Mesenchymal stem cell (in vitro differentiated cells and primary cell): ENCODE results near the gene PRKCA.

Experiments used
- DNase-seq: peaks from one replicate; pipeline ENCODE4 v3.0.0-alpha.2; 2013
- H2AFZ ChIP-seq: one replicate; pipeline ENCODE4 v1.6.1; 2013; ENCODE audit warnings: low read depth, mild to moderate bottlenecking, control low read depth, inconsistent platforms, low read length, moderate library complexity
- H2AK5ac ChIP-seq: 2 replicates; pipeline ENCODE4 v1.6.1; 2013; ENCODE audit warnings: low read length, moderate library complexity, mild to moderate bottlenecking, inconsistent platforms; ENCODE audit not compliant: severe bottlenecking
- H2BK120ac ChIP-seq: one replicate; pipeline ENCODE4 v1.6.1; 2013; ENCODE audit warnings: low read depth, mild to moderate bottlenecking, inconsistent platforms, low read length, moderate library complexity
- H2BK12ac ChIP-seq, 2 experiments: one replicate each; pipeline ENCODE4 v1.6.1; 2013; ENCODE audit warnings: inconsistent platforms in 2 of 2, low read length in 2 of 2, mild to moderate bottlenecking in 2 of 2, moderate library complexity in 2 of 2, control low read depth in 1 of 2
- H2BK15ac ChIP-seq: one replicate; pipeline ENCODE4 v1.6.1; 2013; ENCODE audit warnings: mild to moderate bottlenecking, low read depth, inconsistent platforms; ENCODE audit not compliant: poor library complexity, severe bottlenecking
- H2BK5ac ChIP-seq: 2 replicates; pipeline ENCODE4 v1.6.1; 2013; ENCODE audit warnings: low read depth, mild to moderate bottlenecking, low read length, control low read depth, inconsistent platforms; ENCODE audit not compliant: poor library complexity, severe bottlenecking
- H3K14ac ChIP-seq, 2 experiments: one replicate each; pipeline ENCODE4 v1.6.1; 2013; ENCODE audit warnings: inconsistent platforms in 2 of 2, low read length in 2 of 2, control low read depth in 1 of 2, mild to moderate bottlenecking in 1 of 2, moderate library complexity in 1 of 2
- H3K18ac ChIP-seq, 2 experiments: one replicate each; pipeline ENCODE4 v1.6.1; 2013; ENCODE audit warnings: inconsistent platforms in 2 of 2, low read length in 2 of 2, control low read depth in 1 of 2, low read depth in 1 of 2, mild to moderate bottlenecking in 1 of 2
- H3K23ac ChIP-seq, 2 experiments: one replicate each; pipeline ENCODE4 v1.6.1; 2013; ENCODE audit warnings: inconsistent platforms in 2 of 2, low read length in 2 of 2, mild to moderate bottlenecking in 2 of 2, moderate library complexity in 2 of 2, control low read depth in 1 of 2
- H3K27ac ChIP-seq: 2 replicates; pipeline ENCODE4 v1.5.1; 2013; ENCODE audit warnings: mild to moderate bottlenecking, moderate library complexity, low read length, control low read depth, inconsistent platforms; ENCODE audit not compliant: poor library complexity, severe bottlenecking
- H3K27me3 ChIP-seq, 2 experiments: 2 replicates each; pipeline versions ENCODE4 v1.6.1 to v1.7.0; 2013; ENCODE audit warnings: low read length in 2 of 2, mild to moderate bottlenecking in 2 of 2, moderate library complexity in 2 of 2, control low read depth in 1 of 2, inconsistent platforms in 1 of 2; ENCODE audit not compliant: control insufficient read depth in 1 of 2, insufficient read depth in 1 of 2
- H3K36me3 ChIP-seq, 2 experiments: 2 replicates each; pipeline versions ENCODE4 v1.6.1 to v1.7.0; 2013; ENCODE audit warnings: low read length in 2 of 2, control low read depth in 1 of 2, inconsistent platforms in 1 of 2, low read depth in 1 of 2, mild to moderate bottlenecking in 1 of 2; ENCODE audit not compliant: insufficient read depth in 2 of 2, control insufficient read depth in 1 of 2
- H3K4ac ChIP-seq, 2 experiments: one replicate each; pipeline ENCODE4 v1.6.1; 2013; ENCODE audit warnings: inconsistent platforms in 2 of 2, low read length in 2 of 2, mild to moderate bottlenecking in 2 of 2, moderate library complexity in 2 of 2, control low read depth in 1 of 2, low read depth in 1 of 2
- H3K4me1 ChIP-seq: 2 replicates; pipeline ENCODE4 v1.6.1; 2013; ENCODE audit warnings: low read depth, low read length, control low read depth; ENCODE audit not compliant: control insufficient read depth, insufficient read depth
- H3K4me2 ChIP-seq: 2 replicates; pipeline ENCODE4 v1.6.1; 2013; ENCODE audit warnings: low read length, mild to moderate bottlenecking, inconsistent platforms; ENCODE audit not compliant: poor library complexity, severe bottlenecking
- H3K4me3 ChIP-seq, 2 experiments: 2 replicates each; pipeline versions ENCODE4 v1.5.1 to v1.7.0; 2013; ENCODE audit warnings: low read length in 2 of 2, mild to moderate bottlenecking in 2 of 2, control low read depth in 1 of 2, low read depth in 1 of 2; ENCODE audit not compliant: insufficient read depth in 1 of 2
- H3K79me1 ChIP-seq: replicated peaks from 2 replicates; pipeline ENCODE4 v1.6.1; 2013; ENCODE audit warnings: mild to moderate bottlenecking, control low read depth, low read length, inconsistent platforms; ENCODE audit not compliant: poor library complexity, severe bottlenecking
- H3K9ac ChIP-seq: 2 replicates; pipeline ENCODE4 v1.7.0; 2013; ENCODE audit warnings: mild to moderate bottlenecking, low read length, moderate library complexity
- H3K9me3 ChIP-seq: 2 replicates; pipeline ENCODE4 v1.7.0; 2013; ENCODE audit warnings: mild to moderate bottlenecking, low read length; ENCODE audit not compliant: control insufficient read depth
- H4K8ac ChIP-seq: one replicate; pipeline ENCODE4 v1.6.1; 2013; ENCODE audit warnings: inconsistent platforms, mild to moderate bottlenecking, low read length, moderate library complexity
- H4K91ac ChIP-seq: one replicate; pipeline ENCODE4 v1.6.1; 2013; ENCODE audit warnings: mild to moderate bottlenecking, low read length, inconsistent platforms
- WGBS: methylation state at CpG from one replicate; pipeline ENCODE4 v1.1.7; 2013; ENCODE audit warnings: mixed read lengths; 5-methylcytosine and 5-hydroxymethylcytosine counted together

Gene PRKCA

GRCh38 chr17:66429680-66430079 lies 127.3 kb downstream of the PRKCA start:
- no peak overlapping the region for H2BK5ac ChIP-seq
- no peak overlapping the region for H3K18ac ChIP-seq
- no peak overlapping the region for H2BK15ac ChIP-seq
- H3K4me1 ChIP-seq: peaks cover 7% of the 10 kb centered on the region
- no peak overlapping the region for H4K91ac ChIP-seq
- H3K9ac ChIP-seq: no peak overlapping the region
- DNase-seq: no peak
- H3K4me3 ChIP-seq: no peak overlapping the region
- H3K79me1 ChIP-seq: peaks cover 36% of the 10 kb centered on the region
- H3K27ac ChIP-seq: no peak overlapping the region
- H2AFZ ChIP-seq: no peak overlapping the region
- no peak overlapping the region for H2BK120ac ChIP-seq
- H3K27me3 ChIP-seq: no peaks in the 10 kb centered on the region
- no peak overlapping the region for H2AK5ac ChIP-seq
- no peaks in the 10 kb centered on the region for H3K36me3 ChIP-seq
- no peak overlapping the region for H3K23ac ChIP-seq
- no peak overlapping the region for H4K8ac ChIP-seq
- no peak overlapping the region for H3K4me2 ChIP-seq
- no peak overlapping the region for H3K14ac ChIP-seq
- WGBS: 100% methylated on average over 1 of the region's 1 CpG
- H3K4ac ChIP-seq: no peak overlapping the region
- H2BK12ac ChIP-seq: no peak overlapping the region
- no peaks in the 10 kb centered on the region for H3K9me3 ChIP-seq

GRCh38 chr17:66430846-66431795 lies 128.7 kb downstream of the PRKCA start:
- Histone ChIP-seq H3K27ac (no peak overlapping the region), H2BK5ac (no peak overlapping the region), H2AK5ac (peak overlapping the region; percentile 31), H3K36me3 (no peaks in the 10 kb centered on the region), H3K4me1 (peaks cover 5% of the 10 kb centered on the region), H4K91ac (no peak overlapping the region), H2BK120ac (peak overlapping the region; percentile 3), H3K18ac (peak overlapping the region; percentile 15 to 19), H3K23ac (no peak overlapping the region), H3K79me1 (peaks cover 37% of the 10 kb centered on the region), H3K4ac (peak overlapping the region in 1 of 2 experiments; percentile 3), H3K9me3 (no peaks in the 10 kb centered on the region), H3K9ac (peak overlapping the region; percentile 85), H3K4me2 (no peak overlapping the region), H3K14ac (peak overlapping the region in 1 of 2 experiments; percentile 36), H2BK15ac (no peak overlapping the region), H4K8ac (no peak overlapping the region), H2AFZ (no peak overlapping the region), H2BK12ac (no peak overlapping the region), H3K27me3 (no peaks in the 10 kb centered on the region), H3K4me3 (peak overlapping the region in 1 of 2 experiments; percentile 64)
- WGBS: 94% methylated on average over 8 of the region's 8 CpGs
- peak; percentile 21 for DNase-seq

- H4K8ac ChIP-seq: no peak overlapping the region
- no peak overlapping the region for H2AK5ac ChIP-seq
- peak overlapping the region; percentile 51 to 83 for H3K4ac ChIP-seq
- peak overlapping the region; percentile 85 for H3K9ac ChIP-seq
- no peak overlapping the region for H4K91ac ChIP-seq
- peak; percentile 69 for DNase-seq
- peak overlapping the region in 1 of 2 experiments; percentile 64 for H3K4me3 ChIP-seq
- peak overlapping the region in 1 of 2 experiments; percentile 8 for H3K18ac ChIP-seq
- H2BK15ac ChIP-seq: peak overlapping the region; percentile 60
- no peaks in the 10 kb centered on the region for H3K27me3 ChIP-seq
- no peak overlapping the region for H3K14ac ChIP-seq
- no peaks in the 10 kb centered on the region for H3K9me3 ChIP-seq
- WGBS: 43% methylated on average over 3 of the region's 5 CpGs
- no peaks in the 10 kb centered on the region for H3K36me3 ChIP-seq
- no peak overlapping the region for H3K4me2 ChIP-seq
- peak overlapping the region in 1 of 2 experiments; percentile 54 for H2BK12ac ChIP-seq
- no peak overlapping the region for H3K27ac ChIP-seq
- no peak overlapping the region for H3K23ac ChIP-seq
- H2BK120ac ChIP-seq: no peak overlapping the region
- no peak overlapping the region for H2AFZ ChIP-seq
- no peak overlapping the region for H2BK5ac ChIP-seq
- H3K4me1 ChIP-seq: peaks cover 5% of the 10 kb centered on the region
- H3K79me1 ChIP-seq: peaks cover 38% of the 10 kb centered on the region
Measured at GRCh38 chr17:66431910-66432309, 129.5 kb downstream of the PRKCA start.

- H4K8ac ChIP-seq: no peak overlapping the region
- no peak overlapping the region for H3K4me2 ChIP-seq
- peak overlapping the region; percentile 85 for H3K9ac ChIP-seq
- peak overlapping the region in 1 of 2 experiments; percentile 42 for H3K4me3 ChIP-seq
- H3K27ac ChIP-seq: no peak overlapping the region
- 74% methylated on average over 2 of the region's 2 CpGs for WGBS
- no peak overlapping the region for H2BK12ac ChIP-seq
- peak overlapping the region; percentile 39 for H2AK5ac ChIP-seq
- no peaks in the 10 kb centered on the region for H3K27me3 ChIP-seq
- peak overlapping the region; percentile 81 for H2BK120ac ChIP-seq
- H2BK5ac ChIP-seq: no peak overlapping the region
- H3K4me1 ChIP-seq: peaks cover 6% of the 10 kb centered on the region
- H3K23ac ChIP-seq: no peak overlapping the region
- no peaks in the 10 kb centered on the region for H3K9me3 ChIP-seq
- DNase-seq: no peak
- H3K36me3 ChIP-seq: no peaks in the 10 kb centered on the region
- no peak overlapping the region for H2BK15ac ChIP-seq
- peaks cover 39% of the 10 kb centered on the region for H3K79me1 ChIP-seq
- H3K18ac ChIP-seq: peak overlapping the region in 1 of 2 experiments; percentile 34
- no peak overlapping the region for H2AFZ ChIP-seq
- no peak overlapping the region for H4K91ac ChIP-seq
- H3K14ac ChIP-seq: no peak overlapping the region
- H3K4ac ChIP-seq: peak overlapping the region in 1 of 2 experiments; percentile 83
Measured at GRCh38 chr17:66432411-66432957, 130.1 kb downstream of the PRKCA start.
